Endothelial cell of umbilical vein (primary cell): ENCODE data around the gene CROT. TPM values are rescaled to one million over a fixed set of nuclear protein-coding genes. Genes with fewer than 3 reads are reported as not detected.

ENCODE experiments used
- BruUV-seq: library from RNA; stranded (reverse); fragments of 400-500 nt; replicated peaks from 2 replicates; lab custom pipeline; 2021; lab: Mats Ljungman, UMichigan
- CTCF ChIA-PET: fragments of 300-600, 350-600 bp; sonication (Branson Sonifier 250); formaldehyde crosslinking; loops from one replicate; lab custom pipeline; 2021; ENCODE audit warnings: antibody characterized with exemption, inconsistent platforms; lab: Charles Lee
- POLR2A ChIA-PET: fragments of 300-600, 350-600 bp; sonication (Branson Sonifier 250); formaldehyde crosslinking; loops from one replicate; lab custom pipeline; 2021; ENCODE audit warnings: antibody characterized with exemption, inconsistent platforms; lab: Charles Lee
- DNase-seq: peaks from one replicate; pipeline ENCODE4 v3.0.0-alpha.2; 2011; ENCODE audit warnings: low read depth, low spot score
- FAIRE-seq: peaks from 2 replicates; lab custom pipeline; 2011; peaks lifted over from hg19 to GRCh38; lab: Jason Lieb, UNC
- H2AFZ ChIP-seq: 2 replicates; pipeline ENCODE4 v1.6.0; 2012; ENCODE audit warnings: low read depth, low read length, control low read depth, inconsistent platforms
- H3K27ac ChIP-seq: 2 replicates; pipeline ENCODE4 v1.5.1; 2011; ENCODE audit warnings: low read depth, mild to moderate bottlenecking, control low read depth, low read length, moderate library complexity; ENCODE audit not compliant: insufficient read depth
- H3K27me3 ChIP-seq, 2 experiments: 2 replicates each; pipeline versions ENCODE4 v1.6.0 to v1.6.1; 2011; ENCODE audit warnings: low read length in 2 of 2, mixed read lengths in 1 of 2; ENCODE audit not compliant: control insufficient read depth in 2 of 2, insufficient read depth in 2 of 2
- H3K36me3 ChIP-seq, 2 experiments: 2 replicates in 1 of 2; 3 replicates in 1 of 2; pipeline ENCODE4 v1.5.1; 2011; ENCODE audit warnings: low read length in 2 of 2, mild to moderate bottlenecking in 1 of 2, moderate library complexity in 1 of 2; ENCODE audit not compliant: control insufficient read depth in 2 of 2, insufficient read depth in 2 of 2; ENCODE audit errors: extremely low read depth in 1 of 2
- H3K4me1 ChIP-seq: 3 replicates; pipeline ENCODE4 v1.5.1; 2011; ENCODE audit warnings: mild to moderate bottlenecking, low read length; ENCODE audit not compliant: control insufficient read depth, insufficient read depth; ENCODE audit errors: extremely low read depth
- H3K4me2 ChIP-seq: 2 replicates; pipeline ENCODE4 v1.6.1; 2011; ENCODE audit warnings: low read length, control low read depth, mixed read lengths; ENCODE audit not compliant: insufficient read depth
- H3K4me3 ChIP-seq, 3 experiments: fragments of 200-600 bp in 1 of 3; sonication (generic), shearing (Covaris generic) in 1 of 3; replicated peaks in 1 of 3; 2 replicates each; pipeline ENCODE4 v1.5.1; 2011 to 2016; ENCODE audit warnings: control low read depth in 3 of 3, low read length in 3 of 3, mild to moderate bottlenecking in 2 of 3, inconsistent platforms in 1 of 3, low read depth in 1 of 3, moderate library complexity in 1 of 3; ENCODE audit not compliant: insufficient read depth in 1 of 3
- H3K79me2 ChIP-seq: 2 replicates; pipeline ENCODE4 v1.6.0; 2012; ENCODE audit warnings: low read length, inconsistent platforms; ENCODE audit not compliant: control insufficient read depth, insufficient read depth
- H3K9ac ChIP-seq: replicated peaks from 2 replicates; pipeline ENCODE3; 2011; ENCODE audit warnings: low read length, control low read depth; ENCODE audit not compliant: insufficient read depth; ENCODE audit errors: extremely low read depth
- H3K9me1 ChIP-seq: replicated peaks from 3 replicates; pipeline ENCODE4 v1.6.0; 2011; ENCODE audit warnings: mild to moderate bottlenecking, low read length; ENCODE audit not compliant: control insufficient read depth, insufficient read depth; ENCODE audit errors: extremely low read depth
- H3K9me3 ChIP-seq: replicated peaks from 2 replicates; pipeline ENCODE4 v1.5.1; 2012; ENCODE audit warnings: low read length, inconsistent platforms; ENCODE audit not compliant: control insufficient read depth, insufficient read depth
- H4K20me1 ChIP-seq: replicated peaks from 2 replicates; pipeline ENCODE3; 2011; ENCODE audit warnings: mild to moderate bottlenecking, low read length; ENCODE audit not compliant: control insufficient read depth, insufficient read depth; ENCODE audit errors: extremely low read depth
- CTCF ChIP-seq, 2 donors: IDR thresholded peaks; 1 replicate in 1 of 2; 2 replicates in 1 of 2; pipeline ENCODE4 v1.5.1; 2011; ENCODE audit warnings: low read length in 2 of 2, mild to moderate bottlenecking in 2 of 2, moderate library complexity in 2 of 2, control low read depth in 1 of 2, inconsistent platforms in 1 of 2, low read depth in 1 of 2; ENCODE audit not compliant: insufficient read depth in 1 of 2; ENCODE audit errors: extremely low read depth in 1 of 2
- EZH2 ChIP-seq: IDR thresholded peaks from 2 replicates; pipeline ENCODE4 v1.6.1; 2012; ENCODE audit warnings: borderline replicate concordance, low read depth, mild to moderate bottlenecking, moderate library complexity, low read length, inconsistent platforms; ENCODE audit not compliant: severe bottlenecking
- FOS ChIP-seq: IDR thresholded peaks from 2 replicates; pipeline ENCODE4 v1.6.1; 2011; ENCODE audit warnings: mild to moderate bottlenecking, low read length, moderate library complexity, borderline replicate concordance; ENCODE audit not compliant: insufficient read depth
- GATA2 ChIP-seq: IDR thresholded peaks from 2 replicates; pipeline ENCODE4 v1.7.0; 2011; ENCODE audit warnings: low read depth, mild to moderate bottlenecking, moderate library complexity, mixed read lengths, low read length; ENCODE audit not compliant: insufficient read length, insufficient read depth
- JUN ChIP-seq: IDR thresholded peaks from 2 replicates; pipeline ENCODE4 v1.6.1; 2011; ENCODE audit warnings: borderline replicate concordance, low read depth; ENCODE audit not compliant: insufficient read length, insufficient read depth
- MAX ChIP-seq: IDR thresholded peaks from 2 replicates; pipeline ENCODE4 v1.6.1; 2011; ENCODE audit not compliant: insufficient read depth, insufficient read length
- MYC ChIP-seq: IDR thresholded peaks from one replicate; pipeline ENCODE4 v1.6.1; 2011; ENCODE audit warnings: mild to moderate bottlenecking, low read depth, low read length
- POLR2A ChIP-seq: IDR thresholded peaks from 2 replicates; pipeline ENCODE4 v1.6.1; 2012; ENCODE audit warnings: low read depth, mild to moderate bottlenecking, control low read depth, low read length
- POLR2AphosphoS5 ChIP-seq: IDR thresholded peaks from 2 replicates; pipeline ENCODE4 v1.6.1; 2012; ENCODE audit warnings: low read depth, mild to moderate bottlenecking, control low read depth, low read length, moderate library complexity; ENCODE audit not compliant: insufficient read depth
- dilution Hi-C: fragments of 300-500 bp; cut with MboI; formaldehyde crosslinking; loops from one replicate; pipeline ENCODE4 v1.15.0; 2019; ENCODE audit warnings: low sequenced_read_pairs; ENCODE audit not compliant: extremely low pct_ligation_motif_present
- intact Hi-C: fragments of 100-400 bp; cut with micrococcal nuclease; formaldehyde crosslinking; loops from one replicate; pipeline ENCODE4 v1.10.0; 2022
- polyA plus RNA-seq, 4 experiments: library from polyadenylated mRNA; depleted of rRNA in 3 of 4; stranded (reverse) in 3 of 4; unstranded in 1 of 4; fragments of >200 nt; gene quantifications; 2 replicates each; pipeline versions ENCODE4 v1.2.1 to v1.2.3, GENCODE V29; 2011 to 2012; ENCODE audit warnings: missing spikeins in 1 of 4
- total RNA-seq: library from RNA; stranded (reverse); gene quantifications from 2 replicates; pipeline ENCODE4 v1.2.3, GENCODE V29; 2021

Gene CROT
- total and polyA plus RNA-seq, 2 donors (not counting 3 experiments of a cell fraction or from before 2014, with no cell fraction given), result 3.3 to 6.6 TPM

GRCh38 chr7:87391020-87391701 is 45.7 kb downstream of the CROT start:
- CTCF ChIA-PET, result no interaction called here
- TF ChIP-seq MYC (no peak), EZH2 (no peak), JUN (no peak), MAX (no peak), CTCF (IDR thresholded peaks at IDR 0.05; ENCODE audit: extremely low read depth in 1 of 2, insufficient read depth in 1 of 2, low read depth in 1 of 2, low read length in 2 of 2) (no peak), POLR2A (no peak), POLR2AphosphoS5 (no peak), FOS (no peak), GATA2 (no peak)
- dilution Hi-C loops, result no loop called here

More at GRCh38 chr7:87391020-87391701, 45.7 kb downstream of the CROT start:
- no peak overlapping the region for H3K27ac ChIP-seq
- intact Hi-C loops, result no loop called here
- H3K9me3 ChIP-seq, result no peaks in the 10 kb centered on the region
- H3K9me1 ChIP-seq, result no peaks in the 10 kb centered on the region
- no peaks in the 10 kb centered on the region for H3K79me2 ChIP-seq
- H3K9ac ChIP-seq, result no peak overlapping the region
- DNase-seq (no peak), FAIRE-seq (no peak)
- no TSS peak for BruUV-seq
- H3K4me3 ChIP-seq, result no peak overlapping the region
- no peaks in the 10 kb centered on the region for H3K27me3 ChIP-seq
- no peak overlapping the region for H3K4me2 ChIP-seq
- POLR2A ChIA-PET, result no interaction called here
- H3K4me1 ChIP-seq, result no peaks in the 10 kb centered on the region
- H3K36me3 ChIP-seq, result peaks cover 0 to 3% of the 10 kb centered on the region in 2 experiments
- no peak overlapping the region for H2AFZ ChIP-seq
- H4K20me1 ChIP-seq, result no peaks in the 10 kb centered on the region
